Natural killer cell treated with Interleukin-12 subunit alpha and Interleukin-12 subunit beta and Interleukin-15 and Interleukin-18, amount 100 ng/mL, for 72 hours (primary cell): ENCODE data around the gene LHX2. TPM values are rescaled to one million over a fixed set of nuclear protein-coding genes. Genes with fewer than 3 reads are reported as not detected.

Source experiments
- ATAC-seq, 2 donors: fragments of 150-1000 bp; cut with Tn5 transposase in 1 of 2; sonication (Bioruptor Pico), chemical (Tn5 transposase) in 1 of 2; 2 replicates each; pipeline ENCODE4 v1.10.0; 2021
- DNase-seq: peaks from one replicate; pipeline ENCODE4 v3.0.0; 2022; ENCODE audit warnings: low spot score
- H3K27ac Mint-ChIP-seq, 2 donors: 1 replicate in 1 of 2; 2 replicates in 1 of 2; pipeline ENCODE4 v1.8.0; 2022; ENCODE audit warnings: mixed read lengths in 2 of 2, mild to moderate bottlenecking in 1 of 2, moderate library complexity in 1 of 2
- H3K27me3 Mint-ChIP-seq, 2 donors: 1 replicate in 1 of 2; 2 replicates in 1 of 2; pipeline ENCODE4 v1.8.0; 2022; ENCODE audit warnings: mixed read lengths in 2 of 2
- H3K36me3 Mint-ChIP-seq: one replicate; pipeline ENCODE4 v1.8.0; 2022; ENCODE audit warnings: mixed read lengths
- H3K4me1 Mint-ChIP-seq, 2 donors: 1 replicate in 1 of 2; 2 replicates in 1 of 2; pipeline ENCODE4 v1.8.0; 2022; ENCODE audit warnings: low read depth in 2 of 2, mixed read lengths in 2 of 2, mild to moderate bottlenecking in 1 of 2
- H3K4me3 Mint-ChIP-seq: one replicate; pipeline ENCODE4 v1.8.0; 2022; ENCODE audit warnings: mixed read lengths
- H3K9me3 Mint-ChIP-seq: 2 replicates; pipeline ENCODE4 v1.8.0; 2022; ENCODE audit warnings: mixed read lengths
- total RNA-seq, 2 donors: library from RNA; stranded (reverse); gene quantifications; one replicate each; pipeline ENCODE4 v1.2.3, GENCODE V29; 2022

The LHX2 gene
- total RNA-seq, 2 donors from 2014 or later = not detected

GRCh38 chr9:124003636-124004349 lies 7.8 kb upstream of the LHX2 start:
- Mint-ChIP-seq H3K27me3 (peaks cover 71 to 91% of the 10 kb centered on the region in 2 donors), H3K27ac (no peak overlapping the region), H3K4me3 (no peak overlapping the region), H3K4me1 (peaks cover 13 to 18% of the 10 kb centered on the region in 2 donors), H3K9me3 (no peaks in the 10 kb centered on the region), H3K36me3 (peaks cover 12% of the 10 kb centered on the region)
- DNase-seq = no peak
- ATAC-seq = no peak

- no peak overlapping the region for H3K27ac Mint-ChIP-seq
- peak; percentile 16 for DNase-seq
- peaks cover 6 to 15% of the 10 kb centered on the region in 2 donors for H3K4me1 Mint-ChIP-seq
- peaks cover 73 to 89% of the 10 kb centered on the region in 2 donors for H3K27me3 Mint-ChIP-seq
- H3K36me3 Mint-ChIP-seq = peaks cover 6% of the 10 kb centered on the region
- ATAC-seq = no peak
- no peak overlapping the region for H3K4me3 Mint-ChIP-seq
- no peaks in the 10 kb centered on the region for H3K9me3 Mint-ChIP-seq
Measured at GRCh38 chr9:124004593-124004992, 7.0 kb upstream of the LHX2 start.

GRCh38 chr9:124005029-124005771 lies 6.4 kb upstream of the LHX2 start:
- H3K36me3 Mint-ChIP-seq = peaks cover 6% of the 10 kb centered on the region
- peak; percentile 32 for DNase-seq
- no peaks in the 10 kb centered on the region for H3K9me3 Mint-ChIP-seq
- H3K4me3 Mint-ChIP-seq = no peak overlapping the region
- H3K4me1 Mint-ChIP-seq = peaks cover 10 to 20% of the 10 kb centered on the region in 2 donors
- peaks cover 79 to 94% of the 10 kb centered on the region in 2 donors for H3K27me3 Mint-ChIP-seq
- ATAC-seq = no peak
- no peak overlapping the region for H3K27ac Mint-ChIP-seq

GRCh38 chr9:124006448-124007361 lies 4.9 kb upstream of the LHX2 start:
- DNase-seq (peak; percentile 42), ATAC-seq (no peak)
- Mint-ChIP-seq H3K4me1 (peaks cover 8 to 18% of the 10 kb centered on the region in 2 donors), H3K27me3 (peaks cover 73 to 84% of the 10 kb centered on the region in 2 donors), H3K9me3 (no peaks in the 10 kb centered on the region), H3K36me3 (no peaks in the 10 kb centered on the region), H3K4me3 (no peak overlapping the region), H3K27ac (no peak overlapping the region)

DNA sequence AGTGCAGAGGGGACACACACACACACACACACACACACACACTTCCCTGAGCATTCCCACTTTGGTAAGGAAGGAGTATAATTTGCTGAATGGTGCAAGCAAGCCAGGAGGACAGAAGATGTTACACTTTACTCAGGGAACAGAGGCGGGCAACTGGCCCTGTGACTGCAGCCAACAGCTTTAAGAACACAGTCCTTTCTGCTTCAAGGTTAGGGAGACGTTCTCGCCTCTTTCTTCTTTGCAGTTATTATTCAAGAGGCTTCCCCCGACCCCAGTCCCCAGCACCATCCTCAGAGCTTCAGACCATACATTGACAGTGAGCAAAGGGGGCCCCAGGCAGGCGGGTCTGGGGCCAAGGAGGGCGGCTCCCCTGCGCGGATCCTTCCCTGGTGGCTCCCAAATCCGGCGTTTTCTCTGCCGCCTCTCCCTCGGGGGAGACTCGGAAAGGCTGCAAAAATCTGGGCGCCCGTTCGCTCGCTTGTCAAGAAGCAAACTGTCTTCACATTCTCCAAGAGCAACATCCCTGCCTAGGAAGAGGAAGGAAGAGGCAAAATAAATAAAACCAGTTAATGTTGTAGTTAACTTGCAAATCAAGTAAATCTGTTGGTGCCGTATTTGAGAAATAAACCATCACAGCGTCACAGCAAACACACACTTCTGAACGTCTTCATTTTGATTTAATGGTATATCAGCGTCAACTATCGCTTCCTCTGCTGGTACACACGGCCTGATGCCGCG lies 3.8 kb upstream of the LHX2 start:
- Mint-ChIP-seq H3K9me3 (no peaks in the 10 kb centered on the region), H3K4me1 (peaks cover 8 to 18% of the 10 kb centered on the region in 2 donors), H3K36me3 (no peaks in the 10 kb centered on the region), H3K27me3 (peaks cover 66 to 74% of the 10 kb centered on the region in 2 donors), H3K27ac (peak overlapping the region in 1 of 2 donors; percentile 48), H3K4me3 (peak overlapping the region; percentile 0)
- ATAC-seq (no peak), DNase-seq (peak; percentile 23)

- Mint-ChIP-seq H3K27me3 (peaks cover 60 to 68% of the 10 kb centered on the region in 2 donors), H3K9me3 (no peaks in the 10 kb centered on the region), H3K4me3 (peak overlapping the region; percentile 0), H3K36me3 (no peaks in the 10 kb centered on the region), H3K27ac (peak overlapping the region in 1 of 2 donors; percentile 48), H3K4me1 (peaks cover 8 to 20% of the 10 kb centered on the region in 2 donors)
- ATAC-seq (no peak), DNase-seq (no peak)
Measured at GRCh38 chr9:124008303-124008693, 3.3 kb upstream of the LHX2 start.

DNA sequence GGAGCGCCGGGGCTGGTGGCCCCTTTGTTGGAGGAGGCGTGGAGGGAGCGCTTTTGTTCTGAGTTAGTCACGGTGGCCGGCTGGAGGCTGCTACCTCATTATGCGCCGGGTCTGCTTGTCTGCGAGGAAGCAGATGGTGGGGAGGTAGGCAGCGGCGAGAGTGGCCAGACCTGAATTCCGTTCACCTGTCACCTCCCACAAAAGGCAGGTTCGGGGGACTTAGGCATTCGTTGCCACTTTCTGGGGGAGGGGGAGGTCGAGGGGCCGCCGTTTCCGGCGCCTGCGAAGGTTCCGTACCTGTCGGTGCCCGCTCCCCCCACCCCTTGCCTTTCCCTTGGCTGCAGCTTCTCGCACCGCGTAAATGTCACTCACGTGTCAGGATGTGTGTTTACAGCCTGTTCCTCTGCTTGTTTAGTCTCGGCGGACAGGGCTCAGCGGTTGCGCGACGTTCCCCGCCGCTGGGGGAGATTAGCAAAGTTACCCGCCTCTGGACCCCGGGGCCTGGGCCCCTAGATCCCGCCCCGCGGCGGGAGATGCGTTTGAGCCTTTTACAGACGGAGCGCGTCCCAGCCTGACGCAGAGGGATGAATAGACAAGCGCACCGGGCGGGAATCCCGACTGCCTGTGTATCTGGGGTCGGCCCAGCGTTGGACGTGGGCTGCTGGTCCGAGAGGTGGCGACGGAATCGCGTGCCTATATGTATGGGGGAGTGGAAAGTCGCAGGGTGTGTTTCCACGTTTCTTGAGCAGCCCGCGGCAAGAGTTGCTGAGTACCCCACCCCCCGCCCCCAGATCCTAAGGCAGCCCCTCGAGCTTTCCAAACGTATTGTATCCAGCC lies 2.7 kb upstream of the LHX2 start:
- DNase-seq = no peak
- no peaks in the 10 kb centered on the region for H3K9me3 Mint-ChIP-seq
- no peak overlapping the region for H3K4me3 Mint-ChIP-seq
- peaks cover 8 to 21% of the 10 kb centered on the region in 2 donors for H3K4me1 Mint-ChIP-seq
- H3K36me3 Mint-ChIP-seq = no peaks in the 10 kb centered on the region
- H3K27me3 Mint-ChIP-seq = peaks cover 56 to 62% of the 10 kb centered on the region in 2 donors
- no peak for ATAC-seq
- H3K27ac Mint-ChIP-seq = no peak overlapping the region

DNA sequence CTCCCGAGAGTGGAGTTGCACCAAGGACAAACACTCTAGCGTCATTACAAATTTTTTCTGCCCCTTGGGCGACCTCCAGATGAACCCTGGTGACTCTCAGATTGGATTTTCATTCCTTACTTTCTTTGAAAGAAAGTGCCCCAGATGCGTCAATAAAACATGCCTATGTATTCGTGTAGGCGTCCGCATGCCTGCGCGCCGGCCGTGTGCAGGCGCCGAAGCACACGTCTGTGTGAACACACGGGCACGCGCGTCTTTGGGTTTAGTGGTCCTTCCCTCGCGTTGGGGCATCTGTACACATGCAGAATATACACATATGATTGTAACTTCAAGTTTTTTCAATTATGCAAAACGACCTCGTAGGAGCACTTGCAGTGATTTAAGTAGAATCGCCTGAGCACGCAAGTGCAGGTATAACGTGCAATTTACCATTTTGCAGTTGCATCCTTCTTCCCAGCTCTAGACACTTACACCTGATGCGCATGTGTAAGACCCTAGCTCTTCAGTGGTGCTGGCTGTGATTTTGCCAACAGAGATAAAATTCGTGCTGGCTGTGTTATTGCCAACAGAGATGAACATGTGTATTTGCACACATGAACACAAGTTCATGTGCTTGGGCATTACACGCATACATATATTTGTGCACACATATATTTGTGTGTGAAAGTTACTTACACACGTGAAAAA lies 1.9 kb upstream of the LHX2 start:
- peaks cover 8 to 19% of the 10 kb centered on the region in 2 donors for H3K4me1 Mint-ChIP-seq
- H3K9me3 Mint-ChIP-seq = no peaks in the 10 kb centered on the region
- DNase-seq (no peak), ATAC-seq (no peak)
- H3K4me3 Mint-ChIP-seq = no peak overlapping the region
- peak overlapping the region in 1 of 2 donors; percentile 67 for H3K27ac Mint-ChIP-seq
- H3K27me3 Mint-ChIP-seq = peaks cover 55 to 60% of the 10 kb centered on the region in 2 donors
- no peaks in the 10 kb centered on the region for H3K36me3 Mint-ChIP-seq

GRCh38 chr9:124010303-124010664 lies 1.3 kb upstream of the LHX2 start:
- no peaks in the 10 kb centered on the region for H3K36me3 Mint-ChIP-seq
- no peak overlapping the region for H3K4me3 Mint-ChIP-seq
- H3K4me1 Mint-ChIP-seq = peaks cover 8 to 19% of the 10 kb centered on the region in 2 donors
- no peak for ATAC-seq
- peak overlapping the region in 1 of 2 donors; percentile 67 for H3K27ac Mint-ChIP-seq
- no peaks in the 10 kb centered on the region for H3K9me3 Mint-ChIP-seq
- H3K27me3 Mint-ChIP-seq = peaks cover 51 to 56% of the 10 kb centered on the region in 2 donors
- no peak for DNase-seq

- DNase-seq (no peak), ATAC-seq (no peak)
- Mint-ChIP-seq H3K4me3 (no peak overlapping the region), H3K27ac (peak overlapping the region in 1 of 2 donors; percentile 67), H3K27me3 (peaks cover 49 to 51% of the 10 kb centered on the region in 2 donors), H3K9me3 (no peaks in the 10 kb centered on the region), H3K36me3 (no peaks in the 10 kb centered on the region), H3K4me1 (peaks cover 8 to 19% of the 10 kb centered on the region in 2 donors)
Measured at GRCh38 chr9:124010665-124011321, 775 bp upstream of the LHX2 start.

- no peak for ATAC-seq
- Mint-ChIP-seq H3K27me3 (peaks cover 44 to 48% of the 10 kb centered on the region in 2 donors), H3K9me3 (no peaks in the 10 kb centered on the region), H3K36me3 (peaks cover 10% of the 10 kb centered on the region), H3K4me1 (peaks cover 20 to 28% of the 10 kb centered on the region in 2 donors), H3K4me3 (no peak overlapping the region), H3K27ac (no peak overlapping the region)
- no peak for DNase-seq
Measured at GRCh38 chr9:124012368-124013301, 1.1 kb downstream of the LHX2 start.
